ENCODE data around the gene NAAA.
"Not testable (repeated sequence)": the region's sequence is repeated elsewhere in the genome, so short reads cannot be mapped to it uniquely, and the experiment has no call there.

NAAA gene

DNA sequence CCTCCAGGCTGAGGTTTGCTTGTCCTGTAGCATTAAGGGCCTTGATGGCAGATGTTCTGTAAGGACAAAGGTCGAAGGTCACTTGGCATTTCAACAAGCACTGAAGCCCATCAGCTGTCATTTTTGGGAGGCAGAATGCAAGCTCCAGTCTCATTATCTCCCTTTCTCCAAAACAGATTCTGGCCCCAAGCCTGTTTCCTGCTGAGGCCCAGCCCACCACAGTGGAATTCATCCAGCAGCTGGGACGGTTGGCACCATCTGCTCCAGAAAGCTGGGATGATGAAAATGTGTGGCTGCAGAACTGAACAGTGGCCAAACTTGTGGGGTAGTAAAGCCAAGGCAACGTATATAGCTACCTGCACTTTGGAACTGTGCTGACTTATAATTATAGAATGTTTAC lies 20.9 kb downstream of the NAAA start:
- DNase-seq (ENCODE audit: low read depth): peak; percentile 24

DNA sequence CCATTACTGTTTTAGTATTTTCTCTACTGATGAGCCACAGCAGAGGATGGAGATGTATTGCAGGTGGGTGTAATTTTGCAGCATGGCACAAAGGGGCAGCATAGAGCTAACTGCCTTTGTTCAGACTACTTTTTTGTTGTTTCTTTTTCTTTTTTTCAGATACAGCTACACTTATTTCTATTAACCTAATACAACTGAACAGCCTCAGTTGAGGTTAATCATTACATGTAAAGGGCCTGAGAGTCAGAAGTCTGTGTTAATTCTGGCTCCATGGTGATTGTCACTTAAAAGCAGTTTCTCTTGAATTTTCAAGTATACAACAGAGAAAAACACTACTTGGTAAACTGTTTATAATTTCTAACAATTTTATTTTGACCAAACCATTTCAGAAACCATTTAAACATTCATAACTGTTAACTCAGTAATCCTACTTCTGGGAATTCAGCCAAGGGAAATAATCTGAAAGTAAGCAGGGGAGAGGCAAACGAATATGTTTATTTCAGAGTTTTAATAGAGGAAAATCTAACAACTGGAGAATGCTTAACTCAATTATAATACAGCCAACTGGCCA lies 24.6 kb downstream of the NAAA start:
- DNase-seq (ENCODE audit: low read depth): peak; percentile 85

DNA sequence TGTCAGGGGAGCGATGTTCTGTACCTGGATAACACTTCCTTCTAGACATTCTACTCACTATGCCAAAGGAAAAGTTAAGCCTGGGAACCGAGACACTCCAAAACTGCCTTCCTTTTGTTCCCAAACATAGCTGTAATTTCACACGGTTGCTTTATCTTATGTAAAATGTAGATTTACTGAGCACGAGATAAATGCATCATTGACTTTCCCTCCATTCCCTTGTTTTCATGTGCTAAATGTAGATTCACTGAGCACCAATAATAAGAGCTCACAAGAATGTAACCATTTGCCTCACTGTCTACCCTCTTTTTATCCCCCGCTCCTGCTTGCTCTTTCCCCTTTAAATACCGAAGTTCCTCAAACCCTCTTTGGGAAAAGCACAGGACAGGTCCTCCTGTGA lies 27.8 kb downstream of the NAAA start:
- no peak for DNase-seq (ENCODE audit: low read depth)

DNA sequence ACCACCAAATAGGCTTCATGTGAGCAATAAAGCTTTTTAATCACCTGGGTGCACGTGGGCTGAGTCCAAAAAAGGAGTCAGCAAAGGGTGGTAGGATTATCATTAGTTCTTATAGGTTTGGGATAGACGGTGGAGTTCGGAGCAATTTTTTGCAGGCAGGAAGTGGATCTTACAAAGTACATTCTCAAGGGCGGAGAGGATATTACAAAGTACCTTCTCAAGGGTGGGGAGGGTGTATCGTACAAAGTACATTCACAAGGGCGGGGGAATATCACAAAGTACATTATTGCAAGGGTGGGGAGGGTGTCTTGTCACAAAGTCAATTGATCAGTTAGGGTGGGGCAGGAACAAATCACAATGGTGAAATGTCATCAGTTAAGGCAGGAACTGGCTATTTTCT lies 30.0 kb downstream of the NAAA start:
- DNase-seq (ENCODE audit: low read depth): not testable (repeated sequence)

DNA sequence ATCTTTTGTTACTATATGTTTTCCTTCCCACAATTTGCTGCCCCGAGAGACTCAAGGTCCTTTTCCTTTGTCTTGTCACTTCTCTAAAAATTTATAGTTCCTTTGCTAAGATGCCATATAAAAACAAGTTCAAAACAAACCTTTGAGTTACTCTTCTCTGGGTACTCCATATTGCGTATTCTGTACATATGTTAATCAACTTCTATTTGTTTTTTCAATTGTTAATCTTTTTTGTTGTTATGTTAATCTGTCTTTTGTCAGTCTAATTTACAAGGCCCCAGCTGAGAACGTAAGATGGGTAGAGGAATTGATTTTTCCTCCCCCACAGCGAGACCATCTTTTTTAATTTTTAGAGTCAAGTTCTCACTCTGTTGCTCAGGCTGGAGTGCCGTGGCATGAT lies 31.4 kb downstream of the NAAA start:
- no peak for DNase-seq (ENCODE audit: low read depth)

DNA sequence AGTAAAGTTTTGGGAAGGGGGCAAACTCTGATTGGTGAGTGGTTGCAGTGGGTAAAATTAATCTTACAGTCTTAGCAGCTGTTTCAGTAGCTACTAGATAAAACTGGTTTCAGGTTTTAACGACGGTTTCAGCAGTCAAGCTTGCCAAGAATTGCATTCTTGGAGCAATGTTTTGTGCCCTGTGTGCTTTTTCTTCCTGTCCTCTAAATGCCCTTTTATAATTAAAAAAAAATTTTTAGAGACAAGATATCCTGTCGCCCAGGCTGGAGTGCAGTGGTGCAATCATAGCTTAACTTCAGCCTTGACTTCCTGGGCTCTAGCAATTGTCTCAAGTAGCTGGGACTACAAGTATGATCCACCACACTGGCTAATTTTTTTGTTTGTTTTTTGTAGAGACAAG lies 32.3 kb downstream of the NAAA start:
- peak; percentile 68 for DNase-seq (ENCODE audit: low read depth)

DNA sequence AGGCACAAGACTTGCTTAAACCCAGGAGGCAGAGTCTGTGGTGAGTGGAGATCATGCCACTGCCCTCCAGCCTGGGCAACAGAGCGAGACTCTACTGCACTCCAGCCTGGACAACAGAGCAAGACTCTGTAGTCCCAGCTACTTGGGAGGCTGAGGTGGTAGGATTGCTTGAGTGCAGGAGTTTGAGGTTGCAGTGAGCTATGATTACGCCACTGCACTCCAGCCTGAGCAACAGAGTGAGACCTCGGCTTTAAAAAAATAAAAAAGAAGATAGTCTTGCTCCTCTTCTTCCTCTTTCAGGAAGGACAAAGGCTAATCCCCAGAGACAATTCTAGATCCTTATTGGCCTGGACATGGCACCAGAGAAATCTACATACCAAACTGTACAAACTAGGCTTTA lies 32.8 kb downstream of the NAAA start:
- DNase-seq (ENCODE audit: low read depth): peak; percentile 30

DNA sequence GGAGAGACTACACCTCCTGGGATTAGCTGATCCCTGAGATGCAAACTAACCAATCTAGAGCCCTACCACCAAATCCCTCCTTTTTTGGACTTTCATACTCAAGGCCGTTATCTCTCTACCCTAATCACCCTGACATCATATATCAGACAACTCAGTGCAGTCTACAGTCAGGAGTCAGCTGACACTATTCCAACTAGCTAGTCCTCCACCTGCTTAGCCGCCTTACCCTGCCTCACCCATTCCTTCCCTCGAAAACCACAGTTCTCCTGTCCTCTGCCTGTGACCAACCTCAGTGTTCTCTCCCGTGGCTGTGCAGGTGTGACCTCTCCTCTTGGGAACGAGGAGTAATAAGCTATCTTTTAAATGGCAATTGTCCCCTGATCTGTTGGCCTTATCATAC lies 36.7 kb downstream of the NAAA start:
- no peak for DNase-seq (ENCODE audit: low read depth)

DNA sequence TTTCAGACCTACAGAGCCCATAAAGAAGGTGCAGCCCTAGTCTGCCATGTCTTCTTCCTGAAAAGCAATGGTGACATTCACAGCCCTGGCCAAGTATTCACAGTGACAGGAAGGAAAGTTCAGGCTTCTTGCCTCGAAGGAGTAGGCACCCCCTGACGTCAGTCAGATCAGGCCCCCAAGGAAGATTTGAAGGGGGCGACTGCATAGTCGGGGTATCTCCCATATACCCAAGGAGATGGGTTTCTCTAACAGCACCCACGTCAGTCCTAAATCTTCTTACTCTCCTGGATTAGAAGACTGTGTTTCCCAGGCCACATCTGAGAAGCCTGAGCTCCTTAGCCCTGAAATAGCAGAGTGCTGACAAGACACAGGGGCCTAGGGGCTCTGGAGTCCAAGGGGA lies 38.5 kb downstream of the NAAA start, which contains the start of gene PPEF2:
TSS of gene PPEF2 (minus strand) at position 101 of the 400 bp plus-strand sequence. CDS start 6,127 bp downstream, outside the sequence.
- DNase-seq (ENCODE audit: low read depth): no peak

DNA sequence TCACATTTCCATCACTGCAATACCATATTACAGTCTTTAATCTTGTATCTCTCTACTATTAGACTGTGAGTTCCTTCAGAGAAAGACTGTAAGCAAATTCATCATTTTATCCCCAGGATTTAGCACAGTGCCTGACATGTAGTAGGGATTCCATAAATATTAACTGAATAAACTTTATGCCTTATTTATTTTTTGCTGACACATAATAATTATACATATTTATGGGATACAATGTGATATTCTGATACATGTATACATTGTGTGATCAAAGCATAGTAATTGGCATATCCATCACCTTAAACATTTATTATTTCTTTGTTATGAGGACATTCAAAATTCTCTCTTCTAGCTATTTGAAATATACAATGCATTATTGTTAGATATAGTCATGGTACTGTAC lies 42.3 kb downstream of the NAAA start:
- no peak for DNase-seq (ENCODE audit: low read depth)

DNA sequence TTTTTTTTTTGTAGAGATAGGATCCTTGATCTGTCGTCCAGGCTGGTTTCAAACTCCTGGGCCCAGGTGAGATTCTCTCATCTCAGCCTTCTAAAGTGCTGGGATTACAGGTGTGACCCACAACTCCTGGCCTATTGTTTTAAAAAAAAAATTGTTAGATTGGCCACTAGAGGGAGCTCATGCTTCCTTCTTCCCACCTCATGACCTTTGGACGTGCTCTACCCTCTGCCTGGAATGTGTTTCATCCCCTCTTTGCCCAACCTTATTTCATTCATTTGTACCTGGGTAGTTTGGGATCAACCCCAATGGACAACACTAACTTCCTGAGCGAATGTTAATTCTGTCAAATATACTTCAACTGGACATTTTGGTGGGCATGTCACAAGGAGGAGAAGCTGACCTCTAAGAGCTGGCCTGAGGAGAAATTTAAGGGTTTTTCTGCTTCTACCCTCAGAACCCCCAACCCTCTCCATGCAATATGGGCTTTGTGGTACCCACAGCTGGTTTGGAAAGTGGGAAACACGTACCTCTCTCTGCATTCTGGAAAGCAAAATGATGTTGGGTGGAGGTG lies 45.0 kb downstream of the NAAA start:
- peak; percentile 16 for DNase-seq (ENCODE audit: low read depth)

DNA sequence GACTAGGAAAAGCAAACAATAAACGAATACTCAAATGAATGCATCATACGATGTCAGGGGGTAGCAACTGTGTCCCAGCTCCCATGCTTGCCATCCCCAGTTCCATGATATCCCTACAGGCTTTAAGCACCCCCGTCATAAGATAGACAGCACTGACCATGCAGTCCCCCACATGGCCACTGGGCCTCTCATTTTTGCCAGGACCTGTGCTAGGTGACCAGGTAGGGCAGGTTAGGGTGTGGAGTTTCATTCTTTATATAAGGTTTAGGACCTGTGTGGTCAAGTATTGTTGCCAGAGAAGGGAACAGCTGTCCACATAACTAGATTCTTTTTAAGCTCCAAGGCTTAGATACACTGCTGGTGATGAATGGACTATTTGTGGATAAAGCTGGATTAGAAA lies 48.3 kb downstream of the NAAA start:
- no peak for DNase-seq (ENCODE audit: low read depth)

DNA sequence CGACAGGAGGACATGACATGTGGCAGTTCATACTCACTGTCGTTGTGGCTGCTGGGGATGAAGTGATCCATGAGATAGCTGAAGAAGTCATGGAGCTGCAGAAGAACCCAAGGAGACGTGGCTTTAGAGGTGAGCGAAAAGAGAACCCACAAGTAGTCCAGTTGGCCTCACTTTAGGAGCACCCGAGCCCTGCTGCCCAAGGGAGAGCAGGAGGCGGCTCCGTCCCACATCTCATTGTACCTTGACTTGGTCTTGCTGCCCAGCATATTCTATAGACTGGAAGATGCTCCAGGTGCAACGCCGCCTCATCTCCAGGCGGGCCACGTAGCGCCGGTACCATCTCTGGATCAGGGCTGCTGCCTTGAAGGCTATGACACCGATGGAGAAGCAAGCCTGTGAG lies 49.2 kb downstream of the NAAA start:
- no peak for DNase-seq (ENCODE audit: low read depth)

DNA sequence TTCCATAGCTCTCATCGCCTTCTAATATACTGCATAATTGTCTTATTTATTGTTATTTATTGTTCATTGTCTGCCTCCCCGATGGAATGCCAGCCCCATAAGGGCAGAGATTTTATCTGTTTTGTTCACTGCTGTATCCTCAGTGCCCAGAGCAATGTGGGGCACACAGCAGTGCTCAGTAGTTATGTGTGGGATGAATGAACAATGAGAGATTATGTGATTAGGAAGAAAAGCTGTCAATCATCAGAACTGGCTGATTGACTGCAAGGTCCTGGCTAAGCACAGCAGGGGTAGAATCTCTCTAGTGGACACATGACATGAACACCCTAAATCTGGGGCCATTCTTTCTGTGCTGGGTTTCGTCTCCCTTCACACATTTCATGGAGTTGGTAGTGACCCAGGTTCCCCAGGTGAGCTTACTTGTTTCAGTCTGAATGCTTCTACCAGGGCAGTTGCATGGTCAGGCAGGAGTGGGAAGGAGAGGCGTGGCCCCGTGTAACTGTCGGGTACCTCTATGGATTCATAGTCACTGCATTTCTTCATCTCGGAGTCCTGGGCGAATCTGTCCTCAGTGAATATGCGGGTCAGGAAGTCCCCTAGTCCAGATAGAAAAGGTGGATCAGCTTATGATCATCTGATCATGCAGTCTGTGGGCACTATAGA lies 51.1 kb downstream of the NAAA start:
- no peak for DNase-seq (ENCODE audit: low read depth)

DNA sequence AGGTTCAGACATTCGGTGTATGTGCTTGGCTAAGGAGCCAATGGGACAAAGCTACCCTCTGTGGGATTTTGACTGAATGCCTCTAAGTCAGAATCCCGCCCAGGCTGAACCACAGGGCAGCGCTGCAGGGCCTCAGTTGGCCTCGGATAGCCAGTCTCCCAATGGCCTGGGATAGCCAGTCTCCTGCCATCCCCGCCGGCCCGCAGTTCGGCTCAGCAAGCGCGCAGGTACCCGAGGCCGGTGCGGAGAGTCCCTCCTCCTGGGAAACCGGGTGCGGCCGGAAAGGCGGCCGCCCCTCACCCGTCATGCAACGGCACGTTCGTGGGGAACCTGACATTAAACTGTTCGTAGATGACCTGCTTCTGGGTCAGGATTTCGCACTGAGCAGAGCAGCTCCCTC lies 54.7 kb downstream of the NAAA start:
- DNase-seq (ENCODE audit: low read depth): no peak

DNA sequence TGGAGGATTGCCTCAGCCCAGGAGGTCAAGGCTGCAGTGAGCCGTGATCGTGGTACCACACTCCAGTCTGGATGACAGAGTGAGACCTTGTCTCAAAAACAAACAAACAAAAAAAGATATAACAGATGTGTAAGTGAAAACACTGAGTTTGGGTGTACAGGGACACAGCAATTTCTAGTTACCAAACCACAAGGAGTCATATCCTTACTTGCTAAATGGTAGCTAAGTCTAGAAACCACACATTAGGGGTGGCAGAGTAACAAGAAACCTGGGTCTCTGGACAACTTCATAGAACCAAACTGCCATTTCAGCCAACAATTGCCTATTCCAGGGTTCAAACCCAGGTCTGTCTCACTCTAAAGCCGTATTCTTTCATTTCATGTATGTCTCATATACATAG lies 59.3 kb downstream of the NAAA start:
- DNase-seq (ENCODE audit: low read depth): no peak

DNA sequence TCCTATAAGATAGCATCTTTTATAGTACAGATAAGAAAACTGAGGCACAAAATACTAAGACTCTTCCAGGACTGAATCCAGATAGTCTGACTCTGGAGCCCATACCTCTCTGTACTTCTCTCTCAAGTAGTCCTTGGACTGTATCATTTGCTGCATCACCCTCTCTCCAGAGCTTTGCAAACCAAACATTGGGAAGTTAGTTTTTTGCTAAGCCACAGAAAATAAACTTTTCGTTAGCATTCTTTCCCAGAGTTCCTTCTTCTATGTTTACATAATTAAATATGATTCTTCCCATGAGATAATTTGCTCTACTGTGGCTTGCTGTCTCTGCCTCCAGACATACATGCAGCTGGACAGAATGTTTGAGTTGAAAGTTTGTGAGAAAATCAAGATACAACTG lies 60.5 kb downstream of the NAAA start:
- DNase-seq (ENCODE audit: low read depth): no peak

DNA sequence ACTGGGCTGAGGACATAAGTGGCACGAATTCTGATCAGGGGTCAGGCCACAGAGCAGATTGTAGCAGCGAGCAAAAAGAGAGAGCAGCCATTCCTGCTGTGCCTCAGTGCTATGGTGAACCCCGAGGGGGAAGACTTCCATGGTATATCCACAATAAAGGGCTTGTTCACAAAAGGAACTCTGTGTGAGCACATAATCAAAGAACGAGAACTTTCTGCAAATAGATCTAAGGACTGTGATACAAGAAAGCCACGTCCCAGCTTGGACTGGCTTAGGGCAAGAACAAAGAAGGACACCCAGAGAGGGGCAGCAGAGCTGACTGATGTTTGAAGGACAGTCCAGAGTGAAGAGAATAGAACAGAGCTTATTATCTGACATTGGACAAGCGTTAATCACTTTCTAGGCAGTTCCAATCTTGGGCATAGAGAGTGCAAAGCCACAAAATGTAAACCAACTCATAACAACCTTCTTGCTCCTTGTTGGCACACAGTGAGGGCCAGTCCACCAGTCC lies 62.5 kb downstream of the NAAA start:
- DNase-seq (ENCODE audit: low read depth): no peak

DNA sequence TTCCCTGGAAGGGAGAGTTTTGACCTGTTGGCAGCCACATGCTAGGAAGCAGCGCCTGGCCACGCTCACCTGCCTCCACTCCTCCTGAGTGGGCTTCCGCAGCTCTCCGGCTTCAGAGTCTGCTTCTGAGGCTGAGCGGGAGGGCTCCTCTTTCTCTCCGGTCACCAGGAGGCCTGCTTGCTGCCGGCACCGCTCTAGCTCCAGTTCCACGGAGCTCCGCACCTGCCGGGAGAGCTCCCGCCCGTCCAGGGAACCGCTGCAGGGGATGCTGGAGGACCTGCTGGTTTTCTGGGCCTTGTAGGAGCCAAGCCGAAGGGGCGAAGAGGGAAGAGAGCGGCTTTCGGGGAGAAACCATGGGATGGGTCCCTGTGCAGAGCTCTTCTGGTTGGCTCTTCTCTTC lies 64.6 kb downstream of the NAAA start:
- DNase-seq (ENCODE audit: low read depth): no peak

DNA sequence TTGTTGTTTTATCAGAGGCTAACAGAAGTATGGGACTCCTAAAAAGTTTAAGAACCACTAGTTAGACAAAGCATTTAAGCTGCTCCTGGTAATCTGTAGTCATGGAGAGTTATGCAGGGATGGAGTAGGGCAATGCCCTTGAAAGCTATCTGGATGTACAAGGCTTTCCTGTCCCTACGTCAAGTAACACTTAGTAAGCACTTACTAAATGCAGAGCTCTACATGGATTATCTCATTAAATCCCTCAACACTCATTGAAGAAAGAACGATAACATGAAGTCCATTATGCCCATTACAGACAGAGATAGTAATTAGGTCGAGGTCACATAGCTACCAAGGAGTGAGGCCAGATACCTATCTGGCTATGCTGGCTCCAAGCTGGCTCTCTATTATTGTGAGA lies 71.7 kb downstream of the NAAA start:
- DNase-seq (ENCODE audit: low read depth): no peak

DNA sequence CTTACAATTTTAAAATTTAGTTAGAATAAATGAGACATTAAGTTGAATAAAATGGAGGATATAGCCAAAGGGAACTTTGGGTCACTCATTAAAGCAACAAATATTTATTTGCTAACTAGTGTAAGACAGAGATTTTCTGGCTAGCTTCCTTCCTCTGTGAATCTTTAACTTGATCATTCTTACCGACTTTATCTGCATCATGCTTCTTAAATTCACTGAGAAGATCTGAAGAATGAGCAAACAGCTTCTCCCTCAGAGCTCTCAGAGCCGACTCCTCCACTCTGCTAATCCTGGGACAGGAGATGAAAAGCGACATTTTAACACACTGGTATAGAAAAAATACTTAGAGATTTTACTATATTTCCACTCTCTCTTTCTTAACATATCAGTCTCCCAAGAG lies 73.7 kb downstream of the NAAA start:
- no peak for DNase-seq (ENCODE audit: low read depth)
